H9 (cell line): Measurements from ENCODE around the gene SWAP70. TPM values are rescaled to one million over a fixed set of nuclear protein-coding genes. Genes with fewer than 3 reads are reported as not detected.

Source experiments
- DNase-seq: peaks from one replicate; pipeline ENCODE4 v3.0.0-alpha.2; 2017
- H2AFZ ChIP-seq: one replicate; pipeline ENCODE4 v1.6.1; 2013; ENCODE audit warnings: mild to moderate bottlenecking, low read length, control low read depth, moderate library complexity
- H2AK5ac ChIP-seq: 2 replicates; pipeline ENCODE4 v1.6.1; 2013; ENCODE audit warnings: low read length, control low read depth, mixed read lengths; ENCODE audit not compliant: insufficient read length
- H2BK120ac ChIP-seq: one replicate; pipeline ENCODE4 v1.6.1; 2013; ENCODE audit warnings: low read depth, mild to moderate bottlenecking, low read length, control low read depth, inconsistent platforms; ENCODE audit not compliant: poor library complexity, severe bottlenecking
- H2BK12ac ChIP-seq: 2 replicates; pipeline ENCODE4 v1.6.1; 2013; ENCODE audit warnings: low read length, control low read depth, mixed read lengths, low read depth; ENCODE audit not compliant: insufficient read length
- H2BK15ac ChIP-seq: 2 replicates; pipeline ENCODE4 v1.6.1; 2013; ENCODE audit warnings: low read depth, low read length, control low read depth
- H2BK20ac ChIP-seq: one replicate; pipeline ENCODE4 v1.6.1; 2013; ENCODE audit warnings: low read depth, mild to moderate bottlenecking, low read length, control low read depth, inconsistent platforms; ENCODE audit not compliant: poor library complexity, severe bottlenecking
- H2BK5ac ChIP-seq: 2 replicates; pipeline ENCODE4 v1.6.1; 2013; ENCODE audit warnings: low read length, control low read depth, mixed read lengths; ENCODE audit not compliant: insufficient read length
- H3K14ac ChIP-seq: 2 replicates; pipeline ENCODE4 v1.6.1; 2013; ENCODE audit warnings: low read length, control low read depth; ENCODE audit not compliant: insufficient read depth
- H3K18ac ChIP-seq: 2 replicates; pipeline ENCODE4 v1.6.1; 2013; ENCODE audit warnings: low read depth, mild to moderate bottlenecking, mixed read lengths, low read length, control low read depth; ENCODE audit not compliant: insufficient read length
- H3K23ac ChIP-seq: 2 replicates; pipeline ENCODE4 v1.6.1; 2013; ENCODE audit warnings: low read length, control low read depth, mixed read lengths, low read depth; ENCODE audit not compliant: insufficient read length
- H3K23me2 ChIP-seq: 2 replicates; pipeline ENCODE4 v1.6.1; 2013; ENCODE audit warnings: low read depth, mild to moderate bottlenecking, mixed read lengths, low read length, control low read depth; ENCODE audit not compliant: insufficient read length, poor library complexity, severe bottlenecking
- H3K27ac ChIP-seq: 2 replicates; pipeline ENCODE4 v1.5.1; 2013; ENCODE audit warnings: low read length, control low read depth, mixed read lengths, low read depth; ENCODE audit not compliant: insufficient read length
- H3K27me3 ChIP-seq: 2 replicates; pipeline ENCODE4 v1.6.1; 2013; ENCODE audit warnings: low read length, control low read depth, inconsistent platforms; ENCODE audit not compliant: insufficient read depth
- H3K4ac ChIP-seq: 2 replicates; pipeline ENCODE4 v1.6.1; 2013; ENCODE audit warnings: low read depth, mild to moderate bottlenecking, control low read depth, inconsistent platforms, low read length, moderate library complexity
- H3K4me1 ChIP-seq: 2 replicates; pipeline ENCODE4 v1.6.1; 2013; ENCODE audit warnings: low read length, control low read depth, inconsistent platforms; ENCODE audit not compliant: insufficient read depth
- H3K4me2 ChIP-seq: 2 replicates; pipeline ENCODE4 v1.6.1; 2013; ENCODE audit warnings: low read length, control low read depth, mixed read lengths; ENCODE audit not compliant: insufficient read length, insufficient read depth
- H3K56ac ChIP-seq: 2 replicates; pipeline ENCODE4 v1.6.1; 2013; ENCODE audit warnings: low read depth, mild to moderate bottlenecking, mixed read lengths, low read length, control low read depth; ENCODE audit not compliant: insufficient read length
- H3K79me1 ChIP-seq: 2 replicates; pipeline ENCODE4 v1.6.1; 2013; ENCODE audit warnings: low read depth, mild to moderate bottlenecking, moderate library complexity, low read length, control low read depth, inconsistent platforms; ENCODE audit not compliant: insufficient read depth, poor library complexity, severe bottlenecking
- H3K79me2 ChIP-seq: 2 replicates; pipeline ENCODE4 v1.6.1; 2013; ENCODE audit warnings: low read length, control low read depth, inconsistent platforms; ENCODE audit not compliant: insufficient read depth
- H3K9ac ChIP-seq: 2 replicates; pipeline ENCODE4 v1.6.1; 2013; ENCODE audit warnings: low read length, control low read depth, mixed read lengths; ENCODE audit not compliant: insufficient read length; ENCODE audit errors: extremely low read depth
- H3K9me3 ChIP-seq: one replicate; pipeline ENCODE4 v1.6.1; 2013; ENCODE audit warnings: low read depth, low read length, inconsistent platforms; ENCODE audit not compliant: control insufficient read depth
- H3T11ph ChIP-seq: one replicate; pipeline ENCODE4 v1.6.1; 2013; ENCODE audit warnings: mild to moderate bottlenecking, low read length, control low read depth, inconsistent platforms
- H4K20me1 ChIP-seq: one replicate; pipeline ENCODE4 v1.6.1; 2013; ENCODE audit not compliant: control insufficient read depth, insufficient read length, insufficient read depth
- H4K5ac ChIP-seq: 2 replicates; pipeline ENCODE4 v1.6.1; 2013; ENCODE audit warnings: low read depth, mild to moderate bottlenecking, mixed read lengths, low read length, control low read depth; ENCODE audit not compliant: insufficient read length
- H4K8ac ChIP-seq: replicated peaks from 2 replicates; pipeline ENCODE4 v1.6.1; 2013; ENCODE audit warnings: low read length, control low read depth, mixed read lengths, low read depth; ENCODE audit not compliant: insufficient read length
- H4K91ac ChIP-seq: 2 replicates; pipeline ENCODE4 v1.6.1; 2013; ENCODE audit warnings: low read depth, mild to moderate bottlenecking, moderate library complexity, mixed read lengths, low read length, control low read depth; ENCODE audit not compliant: insufficient read length
- H3K27ac Mint-ChIP-seq, 3 experiments: 2 replicates in 2 of 3; 3 replicates in 1 of 3; pipeline ENCODE4 v1.8.0; 2020 to 2021; ENCODE audit warnings: mixed read lengths in 3 of 3, mild to moderate bottlenecking in 1 of 3, moderate library complexity in 1 of 3
- H3K27me3 Mint-ChIP-seq: 2 replicates; pipeline ENCODE4 v1.8.0; 2021; ENCODE audit warnings: low read depth, mild to moderate bottlenecking, moderate library complexity, mixed read lengths
- H3K36me3 Mint-ChIP-seq, 3 experiments: 2 replicates in 2 of 3; 3 replicates in 1 of 3; pipeline ENCODE4 v1.8.0; 2020 to 2021; ENCODE audit warnings: low read depth in 3 of 3, mixed read lengths in 3 of 3; ENCODE audit not compliant: insufficient read depth in 1 of 3
- H3K4me1 Mint-ChIP-seq, 2 experiments: 2 replicates each; pipeline ENCODE4 v1.8.0; 2020; ENCODE audit warnings: mixed read lengths in 2 of 2
- H3K4me3 Mint-ChIP-seq, 2 experiments: 2 replicates in 1 of 2; 3 replicates in 1 of 2; pipeline ENCODE4 v1.8.0; 2020 to 2021; ENCODE audit warnings: mild to moderate bottlenecking in 2 of 2, mixed read lengths in 2 of 2, moderate library complexity in 1 of 2
- H3K9me3 Mint-ChIP-seq, 2 experiments: 2 replicates in 1 of 2; 3 replicates in 1 of 2; pipeline ENCODE4 v1.8.0; 2020; ENCODE audit warnings: mild to moderate bottlenecking in 2 of 2, mixed read lengths in 2 of 2, moderate library complexity in 1 of 2
- WGBS: extraction: QIAGEN DNeasy Blood & Tissue Kit; methylation state at CpG from one replicate; pipeline ENCODE4 v1.1.7; 2013; ENCODE audit warnings: missing lambda C conversion rate, low lambda C conversion rate, mixed read lengths; ENCODE audit not compliant: insufficient read length; ENCODE audit errors: extremely low coverage; 5-methylcytosine and 5-hydroxymethylcytosine counted together
- total RNA-seq: library from RNA; stranded (reverse); gene quantifications from 2 replicates; pipeline ENCODE4 v1.2.1, GENCODE V29; 2021
- TF ChIP-seq, protein P1 (sequence below): fragments of 200-600 bp; sonication (generic); conservative IDR thresholded peaks from 3 replicates; pipeline ENCODE4 v1.8.0; 2021; ENCODE audit warnings: antibody characterized with exemption, mild to moderate bottlenecking

SWAP70 gene
- total RNA-seq, 1 experiment from 2014 or later = 34.4 TPM

DNA sequence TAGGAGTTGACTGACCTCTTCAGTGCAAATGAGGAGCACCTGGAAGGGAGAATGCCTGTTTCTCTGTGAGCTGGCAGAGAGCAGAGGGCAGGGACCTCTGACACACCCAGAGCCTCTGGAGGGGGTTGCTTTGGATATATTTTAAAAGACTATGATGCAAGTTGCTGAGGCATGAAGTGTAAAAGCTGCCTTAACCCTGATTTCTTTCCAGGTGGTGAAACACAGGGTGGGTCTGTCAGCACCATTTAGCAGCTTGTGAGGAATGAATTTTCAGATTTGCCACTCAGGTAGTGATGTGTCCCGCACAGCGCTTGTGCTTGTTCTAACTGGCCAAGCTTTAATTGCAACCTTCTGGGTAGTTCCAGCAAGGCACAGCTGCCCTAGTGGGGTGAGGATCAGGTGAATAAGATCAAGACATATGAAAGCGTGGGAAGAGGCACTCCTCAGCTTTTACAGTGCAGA is 90.2 kb downstream of the SWAP70 start:
- Histone ChIP-seq H3T11ph (no peak overlapping the region), H3K23ac (no peak overlapping the region), H2AFZ (no peak overlapping the region), H3K4me1 (no peaks in the 10 kb centered on the region), H4K91ac (no peak overlapping the region), H2BK5ac (no peak overlapping the region), H3K27me3 (no peaks in the 10 kb centered on the region), H4K5ac (no peak overlapping the region), H4K8ac (no peak overlapping the region), H3K4me2 (no peak overlapping the region), H3K79me1 (no peaks in the 10 kb centered on the region), H2BK120ac (no peak overlapping the region), H3K9me3 (no peaks in the 10 kb centered on the region), H3K79me2 (no peaks in the 10 kb centered on the region), H3K9ac (no peak overlapping the region), H3K56ac (no peak overlapping the region), H3K4ac (no peak overlapping the region), H2AK5ac (no peak overlapping the region), H3K23me2 (peaks cover 9% of the 10 kb centered on the region), H2BK20ac (no peak overlapping the region), H2BK15ac (no peak overlapping the region), H3K14ac (no peak overlapping the region), H3K27ac (no peak overlapping the region), H3K18ac (no peak overlapping the region), H4K20me1 (no peaks in the 10 kb centered on the region), H2BK12ac (no peak overlapping the region)
- no CpG with 5 or more reads among the region's 3 CpGs for WGBS
- Mint-ChIP-seq H3K27ac (no peak overlapping the region), H3K27me3 (no peaks in the 10 kb centered on the region), H3K4me3 (no peak overlapping the region), H3K9me3 (no peaks in the 10 kb centered on the region), H3K4me1 (peaks cover 31 to 34% of the 10 kb centered on the region in 2 experiments), H3K36me3 (peaks cover 20 to 31% (median 26%) of the 10 kb centered on the region in 3 experiments)
- TF ChIP-seq, protein P1, sequence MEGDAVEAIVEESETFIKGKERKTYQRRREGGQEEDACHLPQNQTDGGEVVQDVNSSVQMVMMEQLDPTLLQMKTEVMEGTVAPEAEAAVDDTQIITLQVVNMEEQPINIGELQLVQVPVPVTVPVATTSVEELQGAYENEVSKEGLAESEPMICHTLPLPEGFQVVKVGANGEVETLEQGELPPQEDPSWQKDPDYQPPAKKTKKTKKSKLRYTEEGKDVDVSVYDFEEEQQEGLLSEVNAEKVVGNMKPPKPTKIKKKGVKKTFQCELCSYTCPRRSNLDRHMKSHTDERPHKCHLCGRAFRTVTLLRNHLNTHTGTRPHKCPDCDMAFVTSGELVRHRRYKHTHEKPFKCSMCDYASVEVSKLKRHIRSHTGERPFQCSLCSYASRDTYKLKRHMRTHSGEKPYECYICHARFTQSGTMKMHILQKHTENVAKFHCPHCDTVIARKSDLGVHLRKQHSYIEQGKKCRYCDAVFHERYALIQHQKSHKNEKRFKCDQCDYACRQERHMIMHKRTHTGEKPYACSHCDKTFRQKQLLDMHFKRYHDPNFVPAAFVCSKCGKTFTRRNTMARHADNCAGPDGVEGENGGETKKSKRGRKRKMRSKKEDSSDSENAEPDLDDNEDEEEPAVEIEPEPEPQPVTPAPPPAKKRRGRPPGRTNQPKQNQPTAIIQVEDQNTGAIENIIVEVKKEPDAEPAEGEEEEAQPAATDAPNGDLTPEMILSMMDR = no peak
- no peak for DNase-seq
